Measurements from ENCODE around the gene C1QL4. TPM values are rescaled to one million over a fixed set of nuclear protein-coding genes. Genes with fewer than 3 reads are reported as not detected.

The C1QL4 gene
- total RNA-seq, 6 experiments from 2014 or later, result not detected

- Histone ChIP-seq H3K9me3 (no peaks in the 10 kb centered on the region), H3K27ac (peak overlapping the region; percentile 37 to 74 (median 54)), H3K4me1 (peaks cover 0 to 54% (median 17%) of the 10 kb centered on the region in 4 donors), H3K27me3 (no peaks in the 10 kb centered on the region), H3K4me3 (peak overlapping the region; percentile 41 to 74 (median 66)), H3K36me3 (peaks cover 0 to 16% (median 4%) of the 10 kb centered on the region in 4 donors)
- TF ChIP-seq POLR2A (IDR thresholded peaks at IDR 0.05) (peak; percentile 83), CTCF (IDR thresholded peaks at IDR 0.05) (peak; percentile 97 to 99 (median 99))
- WGBS (ENCODE audit: insufficient coverage, low coverage, low lambda C conversion rate, missing lambda C conversion rate), result 4% methylated on average over 14 of the region's 37 CpGs
- intact Hi-C loops (cut with DNase I), result no loop called here
- DNase-seq (peak; percentile 97 to 99 (median 98)), ATAC-seq (peak; percentile 89 to 96 (median 94))
Observed at GRCh38 chr12:49347311-49348193, 10.6 kb upstream of the C1QL4 start.

GRCh38 chr12:49346659-49347310, 9.8 kb upstream of the C1QL4 start, which contains the start of gene DNAJC22:
TSS of gene DNAJC22 (plus strand) at chr12:49346888. CDS start at chr12:49348873, 1,985 bp downstream.
- TF ChIP-seq POLR2A (IDR thresholded peaks at IDR 0.05), result no peak
- TF ChIP-seq CTCF (IDR thresholded peaks at IDR 0.05), result no peak
- Histone ChIP-seq H3K4me3 (peak within 1 kb of the TSS; percentile 31 to 74 (median 66)), H3K27me3 (no peaks in the 10 kb centered on the region), H3K4me1 (peaks cover 0 to 58% (median 19%) of the 10 kb centered on the region in 4 donors), H3K9me3 (no peaks in the 10 kb centered on the region), H3K27ac (peak within 1 kb of the TSS in 1 of 3 donors; percentile 26), H3K36me3 (peaks cover 0 to 9% (median 4%) of the 10 kb centered on the region in 4 donors)
- 2% methylated on average over 27 of the region's 47 CpGs for WGBS (ENCODE audit: insufficient coverage, low coverage, low lambda C conversion rate, missing lambda C conversion rate)
- DNase-seq, result peak in 2 of 3 donors; percentile 50 to 56
- intact Hi-C loops (cut with DNase I), result no loop called here
- peak in 2 of 4 donors; percentile 3 to 7 for ATAC-seq

GRCh38 chr12:49345825-49346658, 9.1 kb upstream of the C1QL4 start:
- TF ChIP-seq POLR2A (IDR thresholded peaks at IDR 0.05) (no peak), CTCF (IDR thresholded peaks at IDR 0.05) (no peak)
- peak in 1 of 3 donors; percentile 31 for DNase-seq
- Histone ChIP-seq H3K4me1 (peaks cover 0 to 58% (median 19%) of the 10 kb centered on the region in 4 donors), H3K9me3 (no peaks in the 10 kb centered on the region), H3K4me3 (peak overlapping the region; percentile 31 to 74 (median 66)), H3K36me3 (peaks cover 0 to 1% (median under 1%) of the 10 kb centered on the region in 4 donors), H3K27me3 (no peaks in the 10 kb centered on the region), H3K27ac (peak overlapping the region in 1 of 3 donors; percentile 26)
- WGBS (ENCODE audit: insufficient coverage, low coverage, low lambda C conversion rate, missing lambda C conversion rate), result 1% methylated on average over 58 of the region's 61 CpGs
- ATAC-seq, result no peak
- intact Hi-C loops (cut with DNase I), result no loop called here
